ENCODE measurements around the gene ETS1. TPM values are rescaled to one million over a fixed set of nuclear protein-coding genes. Genes with fewer than 3 reads are reported as not detected.
"Not testable (repeated sequence)": the region's sequence is repeated elsewhere in the genome, so short reads cannot be mapped to it uniquely, and the experiment has no call there.

Gene ETS1
- total RNA-seq, 1 donor from 2014 or later, result 52.7 TPM

DNA sequence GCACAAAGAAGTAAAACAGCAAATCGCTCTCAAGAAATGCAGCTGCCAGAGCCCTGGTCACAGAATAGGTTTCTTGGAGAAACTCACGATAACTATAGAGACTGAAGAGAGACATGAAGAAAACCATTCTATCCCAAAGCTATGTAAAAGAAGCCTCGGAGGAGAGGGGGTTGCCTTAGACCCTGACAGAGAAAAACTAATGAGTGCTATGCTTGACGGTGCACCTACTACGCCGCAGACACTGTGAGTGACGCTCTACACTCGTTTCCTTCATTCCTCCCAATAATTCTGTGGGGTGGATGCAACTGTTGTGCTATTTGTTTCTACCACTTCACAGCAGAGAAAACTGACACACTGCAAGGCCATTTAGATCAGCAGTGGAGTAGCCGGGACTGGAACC lies 121.8 kb downstream of the ETS1 start:
- DNase-seq (ENCODE audit: low read depth), result no peak

- no peak for DNase-seq (ENCODE audit: low read depth)
Measured at GRCh38 chr11:128464878-128465450, 122.4 kb downstream of the ETS1 start.

GRCh38 chr11:128463979-128464378 lies 123.4 kb downstream of the ETS1 start:
- DNase-seq (ENCODE audit: low read depth), result peak; percentile 58

DNA sequence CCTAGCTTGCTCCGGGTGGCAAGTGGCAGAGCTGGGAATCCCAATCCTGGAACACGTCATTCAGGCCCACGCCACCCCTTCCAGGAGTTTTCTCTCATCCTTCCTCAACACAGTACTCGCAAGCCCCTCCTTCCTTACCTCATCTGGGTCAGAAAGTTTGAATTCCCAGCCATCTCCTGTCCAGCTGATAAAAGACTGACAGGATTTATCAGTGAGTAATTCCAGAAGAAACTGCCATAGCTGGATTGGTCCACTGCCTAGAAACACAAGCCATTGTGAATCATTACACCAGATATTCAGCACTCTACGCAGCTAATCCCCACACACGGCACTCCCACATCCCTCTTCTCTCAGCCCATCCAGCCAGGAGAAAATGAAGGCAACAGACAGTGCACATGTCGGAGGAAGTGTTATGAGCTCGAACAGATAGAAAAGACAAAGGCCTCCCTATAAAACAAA lies 124.0 kb downstream of the ETS1 start:
- peak; percentile 83 for DNase-seq (ENCODE audit: low read depth)

- DNase-seq (ENCODE audit: low read depth), result no peak
Measured at GRCh38 chr11:128462922-128463321, 124.4 kb downstream of the ETS1 start.

- DNase-seq (ENCODE audit: low read depth), result no peak
Measured at GRCh38 chr11:128462189-128462588, 125.2 kb downstream of the ETS1 start.

GRCh38 chr11:128458321-128458720 lies 129.0 kb downstream of the ETS1 start:
- peak; percentile 72 for DNase-seq (ENCODE audit: low read depth)

- DNase-seq (ENCODE audit: low read depth), result no peak
Measured at GRCh38 chr11:128457874-128458273, 129.5 kb downstream of the ETS1 start.

DNA sequence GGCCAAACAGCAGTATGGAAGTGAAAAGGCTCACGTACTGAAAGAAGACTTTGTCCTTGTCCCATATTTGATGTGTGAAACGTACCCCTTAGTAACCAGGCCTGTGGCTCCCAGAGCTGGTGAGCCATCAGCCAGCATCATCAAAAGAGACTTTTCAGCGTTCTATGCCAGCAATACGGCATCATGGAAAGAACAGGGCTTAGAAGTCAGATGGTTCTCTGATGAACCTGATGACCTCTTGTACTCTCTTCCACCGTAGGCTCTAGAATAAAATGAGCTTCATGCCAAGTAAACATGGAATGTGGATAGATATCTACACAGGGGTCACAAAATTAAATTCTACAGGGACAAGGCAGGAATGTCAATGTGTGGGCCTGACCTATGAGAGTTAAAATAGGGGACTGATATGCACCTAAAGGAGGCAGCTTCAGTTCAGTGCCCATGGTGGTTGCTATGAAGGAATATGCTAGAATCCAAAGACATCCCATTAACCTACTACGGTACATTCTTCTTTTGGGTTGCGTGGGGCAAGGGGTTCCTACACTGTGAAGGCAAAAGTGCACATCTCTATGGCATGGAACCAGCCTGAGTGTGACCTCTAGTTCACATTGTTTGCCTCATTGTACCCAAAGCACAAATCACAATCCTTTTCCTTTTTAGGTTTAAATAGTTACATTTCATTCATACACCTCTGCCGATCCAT lies 130.6 kb downstream of the ETS1 start:
- DNase-seq (ENCODE audit: low read depth), result no peak

- no peak for DNase-seq (ENCODE audit: low read depth)
Measured at GRCh38 chr11:128455766-128456165, 131.6 kb downstream of the ETS1 start.

DNA sequence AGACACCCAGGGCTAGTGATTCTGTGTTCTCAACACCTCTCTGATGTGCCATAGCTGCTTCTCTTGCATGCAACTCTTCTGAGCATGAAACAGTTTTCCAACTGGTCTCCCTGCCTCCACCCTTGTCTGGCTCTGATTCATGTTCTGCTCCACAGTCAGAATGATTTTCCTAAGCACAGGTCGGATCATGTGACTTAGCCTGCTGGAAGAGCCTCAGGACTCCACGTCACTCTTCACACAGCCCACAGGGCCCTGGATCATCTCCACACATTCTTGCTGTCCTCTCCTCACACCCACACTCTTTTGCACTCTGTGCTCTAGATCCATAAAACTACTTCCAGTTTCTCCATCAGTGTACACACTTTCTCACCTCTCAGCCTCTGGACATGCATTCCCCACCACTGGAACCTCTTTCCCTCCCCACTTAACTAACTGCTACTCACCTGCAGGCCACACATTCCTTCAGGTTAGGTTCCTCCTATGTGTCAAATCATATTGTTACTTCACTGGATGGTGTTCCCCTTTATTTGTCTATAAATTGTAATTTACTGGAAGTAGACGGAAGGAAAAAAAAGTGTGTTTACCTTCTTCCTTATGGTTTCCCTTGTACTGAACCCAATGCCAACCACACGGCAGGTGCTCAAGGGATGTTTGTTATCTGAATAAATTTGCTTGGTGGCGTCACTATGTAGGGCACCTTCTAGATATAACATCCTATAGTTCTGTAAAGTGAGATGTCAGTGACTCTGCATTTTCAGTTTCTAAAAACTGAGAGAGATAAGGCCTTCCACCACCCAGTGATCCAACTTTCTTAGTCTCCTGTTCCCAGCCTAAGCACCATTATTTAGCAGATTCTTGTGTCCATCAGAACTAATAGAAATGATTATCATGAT lies 133.7 kb downstream of the ETS1 start:
- peak; percentile 99 for DNase-seq (ENCODE audit: low read depth)

DNA sequence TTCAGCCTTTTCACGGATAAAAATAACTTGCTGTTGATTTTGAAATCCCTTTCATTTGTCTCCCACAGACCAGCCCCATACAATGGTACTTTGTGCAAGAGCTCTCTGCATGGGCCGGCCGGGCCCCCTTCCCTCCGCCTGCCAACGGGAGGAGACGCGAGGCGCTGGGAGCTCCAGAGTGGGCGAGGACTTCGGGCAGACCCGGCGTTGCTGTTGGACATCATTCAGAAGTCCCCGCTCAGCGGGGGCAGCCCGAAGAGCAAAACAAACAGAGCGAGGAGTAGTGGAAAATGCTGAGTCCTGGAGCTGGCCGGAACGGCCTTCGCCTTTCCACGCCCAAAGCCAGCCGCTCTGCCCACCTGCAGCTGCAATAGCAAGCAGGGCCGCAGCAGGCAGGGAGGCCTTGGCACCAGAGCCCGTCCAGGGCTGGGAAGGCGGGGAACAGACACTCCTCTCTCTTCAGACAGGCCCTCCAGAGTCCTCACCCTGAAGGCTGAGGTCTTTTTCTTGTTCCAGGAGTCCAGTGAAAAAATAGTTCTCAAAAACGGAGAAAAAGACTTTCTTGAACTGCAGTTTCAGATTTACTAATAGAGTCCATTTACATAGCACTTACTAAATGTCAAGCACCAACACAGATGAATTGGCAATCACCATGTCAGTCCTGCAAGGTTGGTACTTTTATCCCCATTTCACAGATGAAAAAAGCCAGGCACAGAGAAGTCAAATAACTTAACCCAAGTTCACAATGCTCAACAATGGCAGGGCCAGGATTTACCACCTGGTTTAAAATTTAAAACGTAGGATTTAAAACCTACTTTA lies 135.5 kb downstream of the ETS1 start:
- DNase-seq (ENCODE audit: low read depth), result peak; percentile 51

DNA sequence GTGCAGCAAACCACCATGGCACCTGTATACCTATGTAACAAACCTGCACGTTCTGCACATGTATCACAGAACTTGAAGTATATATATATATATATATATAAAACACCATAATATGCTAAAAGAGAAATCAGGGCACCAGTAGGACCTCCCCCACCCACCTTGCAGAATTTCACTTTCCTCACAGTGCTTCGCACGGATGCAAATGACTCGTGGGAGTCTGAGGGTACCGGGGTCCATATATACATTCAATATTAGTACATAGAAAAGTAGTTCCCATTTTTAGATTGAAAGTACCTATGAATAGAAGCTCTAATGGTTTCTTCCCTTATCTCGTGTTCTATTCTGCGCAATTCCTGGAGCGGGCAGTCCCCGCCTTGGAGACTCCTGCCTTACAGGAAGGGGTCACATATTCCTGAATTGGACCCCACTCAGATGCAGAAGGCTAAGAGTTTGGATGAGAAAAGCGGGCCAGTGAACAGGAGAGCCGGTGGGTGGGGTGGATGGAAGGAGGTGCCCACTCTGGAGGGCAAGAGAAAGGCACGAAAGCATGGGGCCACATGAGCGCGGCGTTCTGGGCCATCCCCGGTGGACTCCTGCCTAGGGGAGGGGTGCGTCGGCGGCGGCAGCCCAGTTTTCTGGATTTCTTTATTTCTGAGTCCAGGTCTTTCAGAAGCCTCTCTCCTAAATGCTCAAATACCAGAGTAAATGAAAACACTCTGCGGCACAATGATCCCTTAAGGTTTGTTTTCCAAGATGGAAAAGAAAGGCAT lies 136.3 kb downstream of the ETS1 start:
- no peak for DNase-seq (ENCODE audit: low read depth)

- DNase-seq (ENCODE audit: low read depth), result not testable (repeated sequence)
Measured at GRCh38 chr11:128450425-128450824, 136.9 kb downstream of the ETS1 start.

DNA sequence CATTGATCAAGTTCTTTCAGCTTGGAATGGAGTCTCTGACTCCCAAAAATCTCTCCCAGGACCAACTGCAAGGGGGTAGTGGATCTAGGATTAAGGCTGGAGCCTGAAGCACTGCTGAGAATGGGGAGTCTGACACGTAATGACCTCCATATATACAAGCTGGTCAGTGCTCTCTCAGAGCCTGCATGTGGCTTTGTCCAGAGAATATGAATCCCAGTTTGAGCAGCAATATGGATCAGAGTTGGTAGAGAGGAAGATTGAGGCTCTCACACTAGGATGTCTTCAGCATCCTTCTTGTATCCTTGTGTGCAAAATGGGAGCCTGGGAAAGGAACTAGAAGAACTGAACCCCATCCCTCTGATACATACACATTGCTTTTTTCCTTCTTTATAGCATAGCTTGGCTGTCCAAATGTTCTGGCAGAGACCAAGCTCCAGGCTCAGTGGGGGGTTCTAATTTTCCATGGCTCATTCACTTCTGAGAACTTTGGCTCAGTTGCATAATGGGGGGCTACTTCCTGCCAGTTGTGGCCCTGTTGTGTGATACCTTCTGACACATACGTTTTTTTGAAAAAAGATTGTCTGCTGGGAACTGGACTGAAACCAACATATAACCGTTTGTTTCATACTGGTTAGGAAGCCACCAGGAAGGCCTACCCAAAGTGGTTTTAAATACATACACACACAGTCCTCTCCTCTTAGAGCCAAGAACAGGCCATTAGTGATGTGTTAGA lies 138.2 kb downstream of the ETS1 start:
- peak; percentile 76 for DNase-seq (ENCODE audit: low read depth)

DNA sequence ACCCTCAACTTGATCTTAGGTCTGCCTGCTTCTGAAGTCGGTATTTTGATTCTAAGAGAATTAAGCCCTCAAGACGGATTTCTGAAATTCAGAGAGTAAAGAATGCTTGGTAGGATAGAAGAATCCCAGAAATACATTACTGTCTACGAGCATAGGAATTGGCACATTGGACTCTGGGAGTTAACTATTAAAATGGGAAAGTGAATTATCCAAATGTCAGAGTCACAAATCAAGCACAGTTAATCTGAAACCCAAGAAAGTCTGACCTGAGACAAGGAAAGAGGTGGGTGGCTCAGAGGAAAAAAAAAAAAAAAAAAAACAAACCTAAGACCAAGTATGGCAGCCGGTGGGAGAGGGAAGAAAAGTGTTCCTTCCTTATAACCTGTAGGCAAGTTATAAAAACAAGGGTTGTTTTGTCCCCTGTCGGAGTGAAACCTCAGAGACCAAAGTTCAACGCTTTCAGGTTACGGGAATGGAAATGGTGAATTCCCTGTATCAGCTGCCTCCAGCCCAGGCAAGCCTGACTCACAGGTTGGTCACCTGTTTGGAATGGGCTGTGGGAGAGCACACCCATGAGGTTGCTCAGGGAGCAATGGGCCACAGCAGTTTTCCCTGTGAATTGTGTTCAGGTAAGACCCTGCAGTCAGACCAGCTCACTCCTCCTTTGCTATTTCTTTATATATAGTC lies 139.0 kb downstream of the ETS1 start:
- DNase-seq (ENCODE audit: low read depth), result peak; percentile 100

DNA sequence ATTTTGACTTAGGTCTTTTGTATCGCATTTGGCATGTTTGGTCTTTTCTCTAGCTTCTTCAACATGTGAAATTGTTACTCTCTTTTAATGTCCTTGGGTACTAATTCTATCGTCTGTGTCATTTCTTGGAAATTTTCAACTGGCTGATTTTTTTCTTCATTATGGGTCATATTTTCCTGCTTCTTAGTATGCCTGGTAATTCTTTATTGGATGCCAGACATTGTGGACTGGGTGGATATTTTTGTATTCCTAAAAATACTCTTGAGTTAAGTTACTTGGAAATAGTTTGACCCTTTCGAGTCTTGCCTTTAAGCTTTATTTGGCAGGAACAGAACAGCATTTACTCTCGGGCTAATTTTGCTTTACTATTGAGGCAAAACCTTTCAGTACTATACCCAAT lies 140.1 kb downstream of the ETS1 start:
- DNase-seq (ENCODE audit: low read depth), result no peak

GRCh38 chr11:128445921-128446320 lies 141.4 kb downstream of the ETS1 start:
- not testable (repeated sequence) for DNase-seq (ENCODE audit: low read depth)

DNA sequence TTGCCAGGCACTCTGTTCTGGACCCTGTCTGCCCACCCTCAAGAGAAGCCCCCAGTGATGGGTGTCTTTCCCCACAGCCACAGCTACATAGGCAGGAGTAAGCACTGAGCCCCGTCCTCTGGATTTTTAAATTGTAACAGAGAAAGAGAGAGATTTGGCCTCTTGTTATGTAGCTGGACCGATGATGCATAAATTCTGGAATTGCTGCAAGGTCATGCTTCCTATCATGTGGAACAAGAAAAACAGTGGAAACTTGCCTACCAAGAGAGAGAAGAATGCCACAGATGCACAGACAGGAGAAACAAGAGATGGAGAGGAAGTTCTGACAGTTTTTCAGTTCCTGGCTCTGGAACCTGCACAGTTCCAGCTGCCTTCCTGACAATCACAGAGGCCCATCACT lies 150.2 kb downstream of the ETS1 start:
- peak; percentile 97 for DNase-seq (ENCODE audit: low read depth)

DNA sequence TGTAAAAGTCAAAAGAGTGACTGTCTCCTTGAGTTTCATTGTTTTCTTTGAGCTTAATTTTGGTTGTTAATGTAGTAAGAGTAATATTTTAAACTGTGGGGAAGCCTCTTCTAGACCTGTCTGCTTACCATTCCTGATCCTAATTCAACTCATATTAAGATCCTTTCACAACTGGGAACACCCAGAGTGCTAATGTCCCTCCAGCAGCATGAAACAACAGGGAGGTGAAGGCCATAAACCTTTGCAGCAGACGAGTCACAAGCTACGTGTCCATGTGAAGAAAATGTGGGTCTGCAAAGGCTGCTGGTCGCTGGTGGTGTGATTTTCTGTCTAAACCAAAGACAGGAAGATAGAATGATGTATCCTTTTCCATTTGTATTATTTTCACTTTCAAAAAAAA lies 152.5 kb downstream of the ETS1 start:
- peak; percentile 56 for DNase-seq (ENCODE audit: low read depth)

All from renal cortical epithelial cell (primary cell).